Measurements from ENCODE around the gene TRMT61A. TPM values are rescaled to one million over a fixed set of nuclear protein-coding genes. Genes with fewer than 3 reads are reported as not detected.

TRMT61A gene
- total and polyA plus RNA-seq, 2 of the 13 experiments (the other 11 are each of a cell fraction or from before 2014, with no cell fraction given), result 6.5 to 13.6 TPM

- WGBS (ENCODE audit: low lambda C conversion rate), result 85% methylated on average over 13 of the region's 18 CpGs
- H3K9me3 ChIP-seq (ENCODE audit: low read length), result no peaks in the 10 kb centered on the region
- H4K20me1 ChIP-seq (ENCODE audit: insufficient read depth, low read length), result no peaks in the 10 kb centered on the region
- no peak overlapping the region for H3K9ac ChIP-seq (ENCODE audit: insufficient read depth, low read depth, low read length)
- CTCF ChIA-PET (ENCODE audit: low intra/inter-chr PET ratio, low total read pairs), result no interaction called here
- FAIRE-seq (no peak), ATAC-seq (no peak), DNase-seq (ENCODE audit: low spot score) (no peak)
- H3K79me2 ChIP-seq (ENCODE audit: insufficient read depth, low read length), result peaks cover 6% of the 10 kb centered on the region
- no peak for TF ChIP-seq FOXK1 (CRISPR knock-in tag; IDR thresholded peaks at IDR 0.05; ENCODE audit: borderline replicate concordance, low read depth)
- no peak for TF ChIP-seq ZNF557 (CRISPR knock-in tag; IDR thresholded peaks at IDR 0.05)
- no peak for TF ChIP-seq GPN1 (CRISPR knock-in tag; IDR thresholded peaks at IDR 0.05; ENCODE audit: borderline replicate concordance)
- no peak for TF ChIP-seq ZNF343 (CRISPR knock-in tag; IDR thresholded peaks at IDR 0.05)
- TF ChIP-seq ZGPAT (CRISPR knock-in tag; IDR thresholded peaks at IDR 0.05), result no peak
- TF ChIP-seq ZSCAN21 (CRISPR knock-in tag; IDR thresholded peaks at IDR 0.05; ENCODE audit: borderline replicate concordance), result no peak
- TF ChIP-seq ZNF607 (CRISPR knock-in tag; IDR thresholded peaks at IDR 0.05; ENCODE audit: borderline replicate concordance), result no peak
- TF ChIP-seq MAFG (CRISPR knock-in tag; IDR thresholded peaks at IDR 0.05), result no peak
- no peak for TF ChIP-seq ZNF441 (CRISPR knock-in tag; IDR thresholded peaks at IDR 0.05; ENCODE audit: borderline replicate concordance)
- no peak for TF ChIP-seq NFRKB (IDR thresholded peaks at IDR 0.05)
- TF ChIP-seq ZNF230 (CRISPR knock-in tag; IDR thresholded peaks at IDR 0.05), result no peak
- no peak for TF ChIP-seq TBX2 (CRISPR knock-in tag; IDR thresholded peaks at IDR 0.05; ENCODE audit: borderline replicate concordance)
- TF ChIP-seq RBAK (CRISPR knock-in tag; IDR thresholded peaks at IDR 0.05), result no peak
- TF ChIP-seq SALL1 (CRISPR knock-in tag; IDR thresholded peaks at IDR 0.05), result no peak
- no peak for TF ChIP-seq ZNF432 (CRISPR knock-in tag; IDR thresholded peaks at IDR 0.05; ENCODE audit: borderline replicate concordance)
- no peak for TF ChIP-seq YY1 (IDR thresholded peaks at IDR 0.05; ENCODE audit: insufficient read depth, insufficient replicate concordance, low read depth, low read length)
- POLR2A ChIA-PET, result no interaction called here
- no TSS peak for BruUV-seq (replicated peaks)
- no peak overlapping the region for H3K27ac ChIP-seq (ENCODE audit: extremely low read length, insufficient read depth, low read length)
- H3K27me3 ChIP-seq (ENCODE audit: control insufficient read depth in 1 of 2, insufficient read depth in 2 of 2, low read length in 2 of 2), result no peaks in the 10 kb centered on the region
- H2AFZ ChIP-seq (ENCODE audit: low read length), result no peak overlapping the region
- no peaks in the 10 kb centered on the region for H3K36me3 ChIP-seq (replicated peaks in 1 of 2; ENCODE audit: control insufficient read depth in 1 of 2, insufficient read depth in 2 of 2, low read length in 2 of 2)
- H3K4me3 ChIP-seq (replicated peaks in 1 of 3; ENCODE audit: insufficient read depth in 1 of 3, low read depth in 2 of 3, low read length in 3 of 3), result no peak overlapping the region
- H3K4me1 ChIP-seq (ENCODE audit: insufficient read depth, low read length), result peaks cover 21% of the 10 kb centered on the region
- intact Hi-C loops (cut with micrococcal nuclease; ENCODE audit: unreplicated experiment) (no loop called here), in situ Hi-C loops (cut with HindIII; ENCODE audit: extremely low pct_ligation_motif_present, low pct_unique_long_range_greater_than_20kb) (no loop called here)
- no peak overlapping the region for H3K4me2 ChIP-seq (ENCODE audit: low read depth, low read length)
Observed at GRCh38 chr14:103552011-103552845, 23.2 kb downstream of the TRMT61A start.
